ENCODE measurements around the gene TNS1. TPM values are rescaled to one million over a fixed set of nuclear protein-coding genes. Genes with fewer than 3 reads are reported as not detected.

The TNS1 gene
- total RNA-seq, 1 donor from 2014 or later, result 227 TPM

GRCh38 chr2:217895070-217895635, 107.6 kb downstream of the TNS1 start:
- H3K9me3 Mint-ChIP-seq (ENCODE audit: low read depth), result no peaks in the 10 kb centered on the region
- no peak overlapping the region for H3K27ac Mint-ChIP-seq (ENCODE audit: unreplicated experiment)
- H3K4me1 Mint-ChIP-seq (ENCODE audit: low read depth), result peaks cover 33% of the 10 kb centered on the region
- H3K4me3 Mint-ChIP-seq (ENCODE audit: unreplicated experiment), result no peak overlapping the region
- no peaks in the 10 kb centered on the region for H3K27me3 Mint-ChIP-seq (ENCODE audit: low read depth)
- TF ChIP-seq CTCF (IDR thresholded peaks at IDR 0.05), result no peak
- no peak for DNase-seq (ENCODE audit: low spot score)
- H3K36me3 Mint-ChIP-seq (ENCODE audit: low read depth), result peaks cover 42% of the 10 kb centered on the region

- Mint-ChIP-seq H3K9me3 (ENCODE audit: low read depth) (no peaks in the 10 kb centered on the region), H3K27ac (ENCODE audit: unreplicated experiment) (no peak overlapping the region), H3K4me1 (ENCODE audit: low read depth) (peaks cover 21% of the 10 kb centered on the region), H3K36me3 (ENCODE audit: low read depth) (peaks cover 54% of the 10 kb centered on the region), H3K4me3 (ENCODE audit: unreplicated experiment) (no peak overlapping the region), H3K27me3 (ENCODE audit: low read depth) (no peaks in the 10 kb centered on the region)
- DNase-seq (ENCODE audit: low spot score), result no peak
- TF ChIP-seq CTCF (IDR thresholded peaks at IDR 0.05), result no peak
Observed at GRCh38 chr2:217893440-217893839, 109.4 kb downstream of the TNS1 start.

DNA sequence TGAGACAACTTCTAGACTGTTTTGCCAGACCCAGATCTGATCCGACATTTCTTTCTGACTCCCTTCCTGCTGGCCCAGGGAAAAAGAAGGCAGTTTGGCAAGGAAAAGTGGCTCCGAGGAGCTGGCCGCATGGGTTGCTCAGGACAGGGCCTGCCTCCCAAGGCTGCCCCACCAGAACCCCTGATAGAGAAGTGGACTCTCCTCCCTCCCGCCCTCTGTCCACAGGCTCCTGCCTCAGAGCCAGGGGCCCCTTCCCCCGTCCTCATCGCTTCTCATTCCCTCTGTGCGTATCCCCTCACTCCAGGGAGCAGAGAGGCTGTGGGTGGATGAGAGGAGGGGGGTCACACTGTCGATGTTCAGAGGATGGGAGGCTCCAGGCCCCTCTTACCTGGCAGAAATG, 110.2 kb downstream of the TNS1 start:
- Mint-ChIP-seq H3K4me1 (ENCODE audit: low read depth) (peaks cover 21% of the 10 kb centered on the region), H3K27ac (ENCODE audit: unreplicated experiment) (peak overlapping the region; percentile 83), H3K4me3 (ENCODE audit: unreplicated experiment) (no peak overlapping the region), H3K27me3 (ENCODE audit: low read depth) (no peaks in the 10 kb centered on the region), H3K36me3 (ENCODE audit: low read depth) (peaks cover 60% of the 10 kb centered on the region), H3K9me3 (ENCODE audit: low read depth) (no peaks in the 10 kb centered on the region)
- no peak for TF ChIP-seq CTCF (IDR thresholded peaks at IDR 0.05)
- DNase-seq (ENCODE audit: low spot score), result no peak

- Mint-ChIP-seq H3K27ac (ENCODE audit: unreplicated experiment) (peak overlapping the region; percentile 83), H3K4me3 (ENCODE audit: unreplicated experiment) (no peak overlapping the region), H3K27me3 (ENCODE audit: low read depth) (no peaks in the 10 kb centered on the region), H3K9me3 (ENCODE audit: low read depth) (no peaks in the 10 kb centered on the region), H3K4me1 (ENCODE audit: low read depth) (peaks cover 23% of the 10 kb centered on the region), H3K36me3 (ENCODE audit: low read depth) (peaks cover 64% of the 10 kb centered on the region)
- no peak for DNase-seq (ENCODE audit: low spot score)
- TF ChIP-seq CTCF (IDR thresholded peaks at IDR 0.05), result peak; percentile 57
Observed at GRCh38 chr2:217890445-217890844, 112.3 kb downstream of the TNS1 start.

DNA sequence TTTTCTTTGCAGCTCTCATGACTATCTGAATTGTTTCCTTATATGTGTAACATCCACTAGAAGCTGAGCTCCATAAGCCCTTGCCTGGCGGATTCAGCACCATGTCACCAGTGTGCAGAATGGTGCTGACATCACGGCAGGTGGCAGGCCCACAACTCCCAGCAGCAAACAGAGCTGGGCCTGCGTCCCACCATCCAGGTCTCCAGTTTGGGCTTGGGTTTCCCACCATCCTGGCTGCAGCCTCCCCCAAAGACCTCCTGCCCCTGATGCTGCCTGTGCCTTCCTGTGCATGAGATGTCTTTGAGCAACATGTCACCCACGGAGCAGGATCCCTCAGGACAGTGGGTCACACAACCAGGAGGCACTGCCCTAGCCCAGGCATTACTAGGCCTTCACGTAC, 113.1 kb downstream of the TNS1 start:
- no peak for TF ChIP-seq CTCF (IDR thresholded peaks at IDR 0.05)
- Mint-ChIP-seq H3K9me3 (ENCODE audit: low read depth) (no peaks in the 10 kb centered on the region), H3K36me3 (ENCODE audit: low read depth) (peaks cover 67% of the 10 kb centered on the region), H3K27me3 (ENCODE audit: low read depth) (no peaks in the 10 kb centered on the region), H3K4me3 (ENCODE audit: unreplicated experiment) (no peak overlapping the region), H3K27ac (ENCODE audit: unreplicated experiment) (peak overlapping the region; percentile 49), H3K4me1 (ENCODE audit: low read depth) (peaks cover 23% of the 10 kb centered on the region)
- no peak for DNase-seq (ENCODE audit: low spot score)
